ENCODE data around the gene LRRIQ4.

Gene LRRIQ4

GRCh38 chr3:169822983-169823382 lies 10.3 kb downstream of the LRRIQ4 start:
- no peak overlapping the region for H3K4me3 ChIP-seq (ENCODE audit: low read depth, low read length)
- TF ChIP-seq, protein P1, sequence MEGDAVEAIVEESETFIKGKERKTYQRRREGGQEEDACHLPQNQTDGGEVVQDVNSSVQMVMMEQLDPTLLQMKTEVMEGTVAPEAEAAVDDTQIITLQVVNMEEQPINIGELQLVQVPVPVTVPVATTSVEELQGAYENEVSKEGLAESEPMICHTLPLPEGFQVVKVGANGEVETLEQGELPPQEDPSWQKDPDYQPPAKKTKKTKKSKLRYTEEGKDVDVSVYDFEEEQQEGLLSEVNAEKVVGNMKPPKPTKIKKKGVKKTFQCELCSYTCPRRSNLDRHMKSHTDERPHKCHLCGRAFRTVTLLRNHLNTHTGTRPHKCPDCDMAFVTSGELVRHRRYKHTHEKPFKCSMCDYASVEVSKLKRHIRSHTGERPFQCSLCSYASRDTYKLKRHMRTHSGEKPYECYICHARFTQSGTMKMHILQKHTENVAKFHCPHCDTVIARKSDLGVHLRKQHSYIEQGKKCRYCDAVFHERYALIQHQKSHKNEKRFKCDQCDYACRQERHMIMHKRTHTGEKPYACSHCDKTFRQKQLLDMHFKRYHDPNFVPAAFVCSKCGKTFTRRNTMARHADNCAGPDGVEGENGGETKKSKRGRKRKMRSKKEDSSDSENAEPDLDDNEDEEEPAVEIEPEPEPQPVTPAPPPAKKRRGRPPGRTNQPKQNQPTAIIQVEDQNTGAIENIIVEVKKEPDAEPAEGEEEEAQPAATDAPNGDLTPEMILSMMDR (IDR thresholded peaks at IDR 0.05; ENCODE audit: low read depth, low read length), result no peak

- TF ChIP-seq, protein P1 (IDR thresholded peaks at IDR 0.05; ENCODE audit: low read depth, low read length), result no peak
Observed at GRCh38 chr3:169825316-169825715, 12.6 kb downstream of the LRRIQ4 start.

DNA sequence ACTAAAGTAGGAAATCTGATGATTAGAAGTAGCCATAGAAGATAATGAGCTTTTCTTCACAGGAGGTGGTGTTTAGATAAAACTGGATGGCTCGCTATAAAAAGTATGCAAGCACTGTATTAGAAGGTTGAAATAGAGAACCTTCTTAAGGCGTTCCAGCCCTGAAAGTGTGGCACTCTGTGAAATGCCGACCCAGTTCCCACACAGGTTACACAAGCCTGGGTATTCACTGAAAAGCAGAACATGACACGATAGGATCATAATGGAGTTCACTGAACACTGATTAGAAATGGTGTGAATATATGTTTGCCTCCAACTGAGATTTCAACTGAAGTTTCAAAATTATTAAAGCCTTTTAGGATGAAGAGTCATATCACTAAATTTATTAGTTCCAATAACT lies 15.0 kb downstream of the LRRIQ4 start:
- TF ChIP-seq, protein P1 (IDR thresholded peaks at IDR 0.05; ENCODE audit: low read depth, low read length), result no peak
- H3K4me3 ChIP-seq (ENCODE audit: low read depth, low read length), result no peak overlapping the region

More at GRCh38 chr3:169825316-169825715, 12.6 kb downstream of the LRRIQ4 start:
- H3K4me3 ChIP-seq (ENCODE audit: low read depth, low read length), result no peak overlapping the region

GRCh38 chr3:169835533-169835932 lies 22.9 kb downstream of the LRRIQ4 start:
- no peak overlapping the region for H3K4me3 ChIP-seq (ENCODE audit: low read depth, low read length)
- TF ChIP-seq, protein P1 (IDR thresholded peaks at IDR 0.05; ENCODE audit: low read depth, low read length), result no peak

DNA sequence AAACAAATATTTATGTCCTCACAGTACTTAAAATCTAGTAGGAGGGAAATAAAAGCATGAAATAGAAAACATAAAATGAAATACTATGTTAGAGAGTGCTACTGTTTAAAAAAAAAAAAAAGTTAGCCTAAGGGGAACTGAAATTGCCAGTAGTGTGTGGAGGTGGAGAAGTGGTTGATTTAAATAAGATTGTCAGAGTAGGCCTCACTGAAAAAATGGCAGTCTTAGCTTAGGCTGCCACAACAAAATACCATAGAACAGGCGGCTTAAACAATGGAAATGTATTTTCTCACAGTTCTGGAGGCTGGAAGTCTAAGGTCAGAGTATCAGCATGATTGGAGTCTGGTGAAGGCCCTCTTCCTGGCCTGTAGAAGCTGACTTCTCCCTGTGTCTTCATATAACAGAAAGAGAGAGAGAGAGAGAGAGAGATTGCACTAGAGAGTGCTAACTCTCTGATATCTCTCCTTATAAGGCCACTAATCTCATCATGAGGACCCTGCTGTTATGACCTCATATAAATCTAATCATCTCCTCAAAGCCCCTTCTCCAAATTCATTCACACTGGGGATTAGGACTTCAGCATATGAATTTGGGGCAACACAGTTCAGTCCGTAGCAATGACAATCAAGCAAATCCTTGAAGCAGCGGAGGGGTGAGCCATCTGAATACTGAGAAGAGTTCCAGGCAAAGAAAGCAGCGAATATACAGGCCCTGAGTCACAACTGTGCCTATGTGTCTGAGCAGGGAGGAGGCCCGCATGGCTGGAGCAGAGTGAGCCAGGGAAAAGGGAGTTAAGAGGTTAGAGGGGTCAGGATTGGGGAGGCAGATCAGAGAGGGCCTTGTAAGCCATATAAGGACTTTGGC lies 23.6 kb downstream of the LRRIQ4 start:
- TF ChIP-seq, protein P1 (IDR thresholded peaks at IDR 0.05; ENCODE audit: low read depth, low read length), result no peak
- no peak overlapping the region for H3K4me3 ChIP-seq (ENCODE audit: low read depth, low read length)

DNA sequence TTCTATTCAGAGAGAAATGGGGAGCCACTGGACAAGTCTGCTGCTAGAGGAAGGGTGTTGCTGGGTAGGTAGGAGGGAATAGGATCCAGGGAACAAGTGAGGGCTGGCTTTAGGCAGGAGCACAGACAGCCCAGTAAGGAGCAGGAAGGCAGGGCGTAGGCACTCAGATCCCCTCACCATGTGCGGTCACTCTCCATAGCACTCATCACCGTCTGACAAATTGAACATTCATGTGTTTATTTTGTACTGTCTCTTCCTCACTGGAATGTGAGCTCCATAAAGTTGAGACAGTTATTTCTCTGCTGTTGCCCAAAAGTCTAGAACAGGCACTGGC lies 24.2 kb downstream of the LRRIQ4 start:
- no peak overlapping the region for H3K4me3 ChIP-seq (ENCODE audit: low read depth, low read length)
- TF ChIP-seq, protein P1 (IDR thresholded peaks at IDR 0.05; ENCODE audit: low read depth, low read length), result no peak

- H3K4me3 ChIP-seq (ENCODE audit: low read depth, low read length), result no peak overlapping the region
- TF ChIP-seq, protein P1 (IDR thresholded peaks at IDR 0.05; ENCODE audit: low read depth, low read length), result no peak
Observed at GRCh38 chr3:169838511-169839030, 25.9 kb downstream of the LRRIQ4 start.

Measured in WI38 (cell line).